ENCODE data around the gene FLT3LG. TPM values are rescaled to one million over a fixed set of nuclear protein-coding genes. Genes with fewer than 3 reads are reported as not detected.

The FLT3LG gene
- total RNA-seq, 1 experiment from 2014 or later = 6.8 TPM

GRCh38 chr19:49487277-49488045 lies 13.4 kb downstream of the FLT3LG start, which contains the start of gene RPL13A:
TSS of gene RPL13A (plus strand) at chr19:49487608. CDS start at chr19:49487630, 22 bp downstream.
- peak; percentile 99 for DNase-seq (ENCODE audit: low read depth)

- no peak for DNase-seq (ENCODE audit: low read depth)
Measured at GRCh38 chr19:49488046-49488862, 14.2 kb downstream of the FLT3LG start.

GRCh38 chr19:49488863-49489537 lies 15.0 kb downstream of the FLT3LG start:
- no peak for DNase-seq (ENCODE audit: low read depth)

GRCh38 chr19:49489601-49490167 lies 15.7 kb downstream of the FLT3LG start:
- DNase-seq (ENCODE audit: low read depth) = peak; percentile 69

- no peak for DNase-seq (ENCODE audit: low read depth)
Measured at GRCh38 chr19:49490287-49491029, 16.4 kb downstream of the FLT3LG start.

- no peak for DNase-seq (ENCODE audit: low read depth)
Measured at GRCh38 chr19:49491030-49491803, 17.2 kb downstream of the FLT3LG start.

GRCh38 chr19:49491804-49492572 lies 18.0 kb downstream of the FLT3LG start:
- no peak for DNase-seq (ENCODE audit: low read depth)

GRCh38 chr19:49492573-49493405 lies 18.8 kb downstream of the FLT3LG start:
- DNase-seq (ENCODE audit: low read depth) = peak; percentile 78

- no peak for DNase-seq (ENCODE audit: low read depth)
Measured at GRCh38 chr19:49496574-49497008, 22.6 kb downstream of the FLT3LG start.

GRCh38 chr19:49497047-49497788 lies 23.2 kb downstream of the FLT3LG start:
- DNase-seq (ENCODE audit: low read depth) = peak; percentile 72

- DNase-seq (ENCODE audit: low read depth) = no peak
Measured at GRCh38 chr19:49497789-49498103, 23.7 kb downstream of the FLT3LG start.

GRCh38 chr19:49498475-49498874 lies 24.5 kb downstream of the FLT3LG start:
- no peak for DNase-seq (ENCODE audit: low read depth)

- no peak for DNase-seq (ENCODE audit: low read depth)
Measured at GRCh38 chr19:49499030-49499670, 25.1 kb downstream of the FLT3LG start.

GRCh38 chr19:49502866-49503581 lies 29.0 kb downstream of the FLT3LG start:
- DNase-seq (ENCODE audit: low read depth) = peak; percentile 77

- DNase-seq (ENCODE audit: low read depth) = no peak
Measured at GRCh38 chr19:49503582-49503962, 29.6 kb downstream of the FLT3LG start.

GRCh38 chr19:49506575-49507105 lies 32.6 kb downstream of the FLT3LG start:
- peak; percentile 55 for DNase-seq (ENCODE audit: low read depth)

Data from HT1080 (cell line).